ENCODE measurements around the gene TRPC6.

TRPC6 gene

GRCh38 chr11:101583251-101584128, at the start of gene TRPC6:
TSS of gene TRPC6 (minus strand) at chr11:101584007. CDS start at chr11:101583503, 504 bp downstream.
- DNase-seq, result no peak

GRCh38 chr11:101620026-101620425, 36.2 kb upstream of the TRPC6 start:
- DNase-seq, result no peak

GRCh38 chr11:101618709-101619108, 34.9 kb upstream of the TRPC6 start:
- DNase-seq, result no peak

- no peak for DNase-seq
Measured at GRCh38 chr11:101617735-101618332, 34.0 kb upstream of the TRPC6 start.

- no peak for DNase-seq
Measured at GRCh38 chr11:101612481-101612880, 28.7 kb upstream of the TRPC6 start.

- DNase-seq, result no peak
Measured at GRCh38 chr11:101600924-101601323, 17.1 kb upstream of the TRPC6 start.

GRCh38 chr11:101586965-101587364, 3.2 kb upstream of the TRPC6 start:
- DNase-seq, result no peak

- peak; percentile 15 for DNase-seq
Measured at GRCh38 chr11:101584655-101585054, 848 bp upstream of the TRPC6 start.

GRCh38 chr11:101584129-101584515, 315 bp upstream of the TRPC6 start:
- DNase-seq, result no peak

GRCh38 chr11:101582989-101583250, 887 bp downstream of the TRPC6 start:
- no peak for DNase-seq

GRCh38 chr11:101582236-101582988, 1.4 kb downstream of the TRPC6 start:
- no peak for DNase-seq

GRCh38 chr11:101577461-101577860, 6.3 kb downstream of the TRPC6 start:
- no peak for DNase-seq

GRCh38 chr11:101576456-101576855, 7.4 kb downstream of the TRPC6 start:
- DNase-seq, result no peak

GRCh38 chr11:101574886-101575285, 8.9 kb downstream of the TRPC6 start:
- no peak for DNase-seq

- no peak for DNase-seq
Measured at GRCh38 chr11:101567071-101567470, 16.7 kb downstream of the TRPC6 start.

GRCh38 chr11:101566626-101567025, 17.2 kb downstream of the TRPC6 start:
- no peak for DNase-seq

- no peak for DNase-seq
Measured at GRCh38 chr11:101563166-101563565, 20.6 kb downstream of the TRPC6 start.

GRCh38 chr11:101555366-101555765, 28.4 kb downstream of the TRPC6 start:
- DNase-seq, result no peak

GRCh38 chr11:101553891-101554292, 29.9 kb downstream of the TRPC6 start:
- DNase-seq, result no peak

GRCh38 chr11:101552888-101553287, 30.9 kb downstream of the TRPC6 start:
- no peak for DNase-seq

- DNase-seq, result no peak
Measured at GRCh38 chr11:101528541-101528940, 55.3 kb downstream of the TRPC6 start.

GRCh38 chr11:101523634-101524260, 60.1 kb downstream of the TRPC6 start:
- no peak for DNase-seq

GRCh38 chr11:101523193-101523592, 60.6 kb downstream of the TRPC6 start:
- no peak for DNase-seq

GRCh38 chr11:101521821-101522220, 62.0 kb downstream of the TRPC6 start:
- DNase-seq, result no peak
